CD4-positive, alpha-beta T cell treated with Interleukin-4 for 1 hour (primary cell): ENCODE data around the gene RSPH1.
A peak's percentile ranks its signal among the peaks of the same experiment; 100 is the strongest.

Source experiments
- DNase-seq, 2 donors: peaks; one replicate each; pipeline ENCODE4 v3.0.0-alpha.2; 2020 to 2022

The RSPH1 gene

DNA sequence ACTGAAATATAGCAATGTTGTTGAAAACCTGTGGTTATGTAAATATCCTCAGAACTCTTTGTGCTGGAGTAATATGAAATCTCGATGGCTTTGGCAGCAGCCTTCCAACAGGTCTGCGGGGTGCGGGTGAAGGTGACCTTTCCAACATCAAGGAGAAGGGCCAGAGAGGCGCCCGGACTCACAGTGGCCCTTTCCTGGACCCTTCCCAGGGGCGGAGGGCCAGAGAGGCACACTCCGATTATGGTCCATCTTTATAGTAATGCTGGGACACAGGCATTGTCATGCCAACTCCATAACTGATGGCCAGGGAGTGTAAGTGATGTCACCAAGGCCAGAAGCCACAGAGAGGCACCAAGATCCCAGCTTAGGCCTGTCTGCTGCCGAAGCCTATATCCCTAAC lies 35.7 kb upstream of the RSPH1 start:
- DNase-seq: no peak

DNA sequence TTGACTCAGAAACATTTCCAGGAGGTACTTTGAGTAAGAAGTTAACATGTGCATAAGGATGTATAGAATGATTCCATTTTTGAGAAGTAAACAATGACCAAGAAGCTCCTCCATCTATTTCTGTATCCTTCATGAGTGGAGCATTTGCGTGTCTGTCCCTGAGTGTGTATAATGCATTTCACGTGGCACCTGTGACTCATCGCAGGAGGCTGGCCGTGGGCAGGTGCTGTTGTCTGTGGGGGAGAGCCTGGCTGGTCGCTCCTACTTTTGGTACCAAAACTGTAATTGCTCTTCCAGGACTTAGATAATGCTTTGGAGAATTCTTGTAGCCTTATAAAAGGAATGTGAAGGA lies 34.1 kb upstream of the RSPH1 start:
- DNase-seq: no peak

GRCh38 chr21:42527489-42528158 lies 31.6 kb upstream of the RSPH1 start:
- peak; percentile 59 to 85 for DNase-seq

DNA sequence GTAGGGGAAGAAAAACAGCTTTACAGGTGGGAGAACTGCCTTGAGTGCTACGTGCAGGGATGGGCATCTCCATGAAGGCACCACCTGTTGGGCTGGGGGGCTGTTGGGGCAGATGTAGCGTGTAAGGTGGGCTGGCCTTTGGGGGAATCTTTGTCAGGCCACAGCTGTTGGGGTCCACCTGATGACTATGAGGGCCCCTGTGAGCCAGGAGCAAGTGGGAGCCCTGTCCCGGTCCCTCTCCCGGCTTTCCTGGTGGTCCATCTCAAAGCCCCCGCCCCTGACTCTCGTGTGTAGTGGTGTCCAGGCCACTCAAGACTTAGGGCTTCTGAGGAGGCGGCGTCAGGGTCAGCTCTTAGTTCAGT lies 31.1 kb upstream of the RSPH1 start:
- no peak for DNase-seq

- DNase-seq: no peak
Observed at GRCh38 chr21:42526379-42526727, 30.3 kb upstream of the RSPH1 start.

- no peak for DNase-seq
Observed at GRCh38 chr21:42525676-42526378, 29.8 kb upstream of the RSPH1 start.

- DNase-seq: peak; percentile 22 to 41
Observed at GRCh38 chr21:42525029-42525581, 29.1 kb upstream of the RSPH1 start.

- peak; percentile 67 to 91 for DNase-seq
Observed at GRCh38 chr21:42524341-42525028, 28.5 kb upstream of the RSPH1 start.

DNA sequence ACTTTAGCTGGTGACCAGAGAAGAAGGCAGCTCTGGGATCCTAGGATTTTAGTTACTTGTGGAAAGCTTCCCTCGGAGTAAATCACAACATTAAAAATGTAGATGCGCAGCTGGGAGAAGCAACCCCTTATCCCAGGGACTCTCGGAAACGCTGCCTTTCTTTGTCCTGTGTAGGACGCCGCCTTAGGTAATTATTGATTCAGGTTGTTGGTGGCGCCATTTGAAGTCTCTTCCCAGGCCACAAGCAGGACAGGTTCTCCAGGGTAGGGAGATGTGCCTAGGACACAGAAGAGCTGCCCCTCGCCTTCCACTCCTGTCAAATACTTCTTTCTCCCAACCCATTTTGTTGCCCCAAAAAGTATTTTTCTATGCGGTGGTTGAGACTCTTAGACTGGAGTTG lies 27.9 kb upstream of the RSPH1 start:
- DNase-seq: no peak

GRCh38 chr21:42523211-42523610 lies 27.2 kb upstream of the RSPH1 start:
- no peak for DNase-seq

DNA sequence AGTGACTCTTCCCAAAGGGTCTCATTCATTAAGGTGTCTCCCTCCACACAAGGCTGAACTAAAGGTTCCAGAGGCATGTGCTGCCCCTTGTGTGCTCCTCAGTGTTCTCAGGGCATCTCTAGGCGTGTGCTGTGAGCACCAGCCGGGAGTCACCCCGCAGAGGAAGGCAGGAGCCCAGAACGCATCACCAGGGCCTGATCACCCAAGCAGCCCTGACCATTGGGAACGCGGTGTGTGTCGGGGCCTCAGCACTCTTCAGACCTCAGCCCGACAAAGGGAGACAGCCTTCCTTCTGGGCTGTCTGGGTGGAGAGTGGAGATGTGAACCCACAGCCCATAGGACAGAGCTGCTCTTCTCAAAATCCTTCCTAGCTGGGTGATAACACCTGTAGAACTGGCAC lies 26.7 kb upstream of the RSPH1 start:
- DNase-seq: no peak

DNA sequence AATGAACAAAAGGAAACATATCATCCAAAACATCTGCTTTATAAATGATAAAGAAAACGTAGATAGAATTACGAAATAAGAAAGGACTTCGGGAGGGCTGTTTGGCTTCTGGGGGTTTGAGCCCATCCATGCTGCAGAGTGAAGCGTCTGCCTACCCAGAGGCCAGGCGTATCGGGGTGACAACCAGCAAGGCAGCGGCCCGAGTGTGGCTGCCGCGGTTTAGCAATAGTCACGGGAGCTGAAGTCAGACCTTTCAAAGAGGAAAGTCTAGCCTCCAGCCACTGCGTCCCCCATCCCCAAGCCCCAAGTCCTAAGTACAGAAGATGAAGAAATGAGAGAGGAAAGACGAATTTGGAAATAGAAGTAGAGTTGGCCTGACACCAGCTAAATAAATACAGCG lies 26.2 kb upstream of the RSPH1 start:
- DNase-seq: no peak

- no peak for DNase-seq
Observed at GRCh38 chr21:42521805-42522204, 25.8 kb upstream of the RSPH1 start.

GRCh38 chr21:42521384-42521783 lies 25.4 kb upstream of the RSPH1 start:
- no peak for DNase-seq

DNA sequence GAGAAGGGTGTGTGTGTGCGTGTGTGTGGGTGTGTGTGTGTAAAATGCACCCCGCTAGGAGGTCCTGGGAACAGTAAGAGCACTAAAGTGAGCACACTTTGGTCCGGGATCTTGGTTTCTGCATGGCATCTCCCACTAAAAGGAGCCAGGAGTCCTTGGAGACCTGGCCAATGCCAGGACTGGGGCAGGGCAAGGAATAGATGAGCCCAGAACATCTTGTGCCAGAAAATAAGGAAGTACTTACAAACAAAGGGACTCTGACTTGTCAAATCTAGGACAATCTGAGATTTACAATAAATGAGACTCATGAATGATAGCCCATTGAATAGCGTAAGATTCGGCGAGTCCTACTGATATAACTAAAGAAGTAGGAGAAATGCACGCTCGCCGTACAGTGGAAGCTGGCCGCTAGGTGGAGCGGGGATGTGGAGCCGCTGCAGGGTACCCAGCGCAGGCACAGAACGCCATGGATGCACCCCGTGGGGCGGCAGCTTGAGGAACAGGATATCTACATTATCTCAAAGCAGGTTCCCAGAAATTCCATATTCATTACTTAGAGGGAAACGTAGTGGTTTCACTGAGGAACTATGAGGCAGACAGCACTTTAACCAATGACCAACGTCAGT lies 24.7 kb upstream of the RSPH1 start:
- no peak for DNase-seq

DNA sequence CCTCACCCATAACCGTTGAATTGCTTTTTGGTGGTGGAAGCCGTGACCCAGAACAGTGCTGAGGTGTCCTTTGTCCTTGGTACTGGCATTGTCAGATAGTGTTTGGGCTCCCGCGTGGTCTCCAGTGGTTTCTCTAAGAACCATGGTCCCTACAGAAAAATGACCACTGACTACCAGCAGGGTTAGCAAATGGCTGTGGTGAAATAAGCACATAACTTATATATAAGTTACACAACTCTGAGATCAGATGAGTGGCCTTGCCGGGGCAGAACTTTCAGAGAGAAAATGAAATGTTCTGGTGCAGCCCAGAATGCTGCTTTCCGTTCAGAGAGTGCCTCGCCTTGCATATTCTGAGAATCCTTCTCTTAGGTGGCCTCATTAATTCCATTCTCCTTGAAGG lies 22.6 kb upstream of the RSPH1 start:
- no peak for DNase-seq

DNA sequence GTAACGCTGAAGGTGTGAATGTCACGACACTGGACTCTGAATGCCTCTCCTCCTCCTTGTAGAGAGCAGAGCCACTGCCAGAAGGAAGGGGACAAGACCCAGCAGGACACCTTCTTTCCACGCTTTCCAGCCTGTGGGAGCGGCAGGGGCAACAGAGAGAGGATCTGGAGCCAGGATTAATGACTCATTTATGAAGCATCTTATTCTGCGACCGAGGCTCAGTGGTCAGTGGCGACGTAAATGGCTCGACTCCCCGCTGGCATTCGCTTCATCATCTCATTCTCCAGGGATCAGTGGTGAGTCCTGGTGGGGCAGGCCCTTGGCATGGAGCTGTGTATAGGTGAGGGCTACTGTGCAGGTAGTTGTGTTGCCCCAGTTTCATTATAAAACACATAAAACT lies 22.2 kb upstream of the RSPH1 start:
- no peak for DNase-seq

GRCh38 chr21:42515708-42516502 lies 19.9 kb upstream of the RSPH1 start:
- DNase-seq: no peak

- DNase-seq: no peak
Observed at GRCh38 chr21:42514883-42515228, 18.8 kb upstream of the RSPH1 start.

DNA sequence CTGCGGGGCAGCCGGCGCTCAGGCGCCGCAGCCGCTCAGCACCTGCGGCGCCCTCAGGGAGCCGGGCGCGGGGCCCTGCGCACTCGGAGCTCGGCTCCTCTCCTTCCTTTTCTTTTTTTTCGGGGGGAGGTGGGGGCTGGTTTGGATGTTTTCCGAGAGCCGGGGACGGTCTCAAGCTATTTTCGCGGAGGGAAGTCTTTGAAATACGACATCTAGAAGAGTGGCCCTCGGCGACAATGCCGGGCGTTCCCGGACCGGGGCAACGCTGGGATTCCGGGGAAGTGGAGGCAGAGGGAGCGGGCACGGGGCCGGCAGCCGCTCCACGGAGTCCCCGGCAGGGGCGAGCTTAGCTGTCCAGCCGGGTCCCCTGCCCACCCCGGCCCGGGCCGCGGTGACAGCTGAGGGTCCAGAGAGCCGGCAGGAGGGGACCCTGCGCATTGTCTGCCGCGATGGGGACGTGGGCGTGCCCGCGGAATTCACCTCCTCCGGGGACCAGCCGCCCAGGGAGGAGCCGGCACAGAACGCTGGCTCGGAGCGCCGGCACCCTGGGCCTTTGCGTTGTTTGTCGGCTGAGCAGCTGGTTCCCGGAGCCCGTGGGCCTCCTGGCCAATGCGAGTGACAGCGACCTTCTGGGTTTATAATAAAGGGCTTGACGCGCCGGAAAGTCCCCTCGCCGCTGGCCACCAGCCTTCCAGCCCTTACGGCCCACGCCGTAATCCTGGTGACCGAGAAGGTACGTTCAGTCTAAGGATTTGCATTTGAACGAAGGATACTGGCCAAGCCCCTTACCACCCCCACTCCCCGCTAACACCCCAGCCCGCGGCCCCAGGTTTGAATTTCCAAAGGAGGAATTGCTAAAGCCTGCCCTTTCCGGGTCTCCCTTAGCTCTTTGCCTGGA lies 18.2 kb upstream of the RSPH1 start:
- peak; percentile 59 to 70 for DNase-seq

DNA sequence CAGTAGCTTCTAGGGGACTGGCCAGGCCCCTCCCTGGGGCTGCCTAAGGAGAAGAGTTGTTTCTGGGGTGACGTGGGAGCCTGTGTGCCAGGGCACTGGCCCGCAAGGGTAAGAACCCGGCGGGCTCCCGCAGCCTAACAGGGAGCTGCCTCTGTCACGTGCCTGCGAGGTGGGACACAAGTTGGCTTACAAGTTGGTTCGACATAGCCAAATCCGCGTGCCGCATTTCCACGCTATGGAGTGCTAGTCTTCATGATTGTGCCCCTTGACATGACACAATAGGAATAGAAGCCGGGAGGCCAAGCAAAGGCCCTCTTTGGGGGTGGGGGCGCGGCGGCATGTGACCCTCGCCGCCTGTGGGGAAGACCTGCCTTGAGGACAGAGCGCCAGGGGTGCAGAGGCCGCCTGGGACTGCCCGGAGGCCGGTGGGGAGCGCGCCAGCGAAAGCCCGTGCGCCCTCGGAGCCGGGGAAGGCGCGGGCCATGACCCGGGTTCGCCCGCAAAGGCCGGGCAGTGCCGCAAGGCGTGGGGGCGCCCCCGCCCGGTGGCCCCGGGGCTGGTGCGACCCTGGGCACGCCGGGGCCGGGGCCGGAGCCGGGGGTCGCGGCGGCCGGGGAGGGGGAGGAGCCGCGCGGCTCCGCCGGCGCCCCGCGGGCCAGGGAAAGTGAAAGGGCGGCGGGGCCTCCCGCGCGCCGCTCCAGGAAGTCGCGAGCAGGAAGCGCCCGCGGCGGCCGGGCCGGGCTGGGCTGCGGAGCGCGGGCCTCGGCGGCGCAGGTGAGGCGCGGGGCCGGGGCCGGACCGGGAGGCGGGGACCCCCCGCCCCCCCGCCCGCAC lies 17.3 kb upstream of the RSPH1 start, which contains the start of gene SLC37A1:
Gene SLC37A1, plus strand, starts transcription at position 702 of the 834 bp plus-strand sequence. CDS start 4,603 bp downstream, outside the sequence.
- DNase-seq: peak in 1 of 2 donors; percentile 37
